ENCODE data around the gene MCAM.

MCAM gene

DNA sequence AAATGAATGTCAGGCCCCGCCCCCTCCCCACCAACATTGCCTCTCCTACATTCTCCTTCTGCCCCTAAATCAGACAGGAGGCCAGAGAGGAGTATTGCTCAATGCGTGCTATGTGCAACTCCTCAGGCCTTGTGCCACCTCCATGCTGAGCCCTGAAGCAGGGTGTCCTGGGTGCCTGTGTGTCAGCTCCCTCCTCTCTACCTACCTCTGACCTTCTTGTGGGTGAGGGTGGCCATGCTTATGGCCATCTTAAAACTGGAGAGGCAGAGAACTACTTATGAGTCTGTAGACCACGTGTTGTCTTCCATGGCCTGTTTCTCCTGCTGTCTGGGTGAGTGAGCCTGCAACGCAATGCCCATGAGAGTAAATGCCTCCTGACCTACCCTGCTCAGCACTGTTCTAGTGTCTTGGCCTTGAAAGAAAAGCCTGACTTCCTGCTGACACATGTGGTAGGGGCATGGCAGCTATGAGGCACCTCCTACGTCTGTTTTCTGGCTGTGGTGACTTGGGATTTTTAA, 10.5 kb downstream of the MCAM start:
- DNase-seq (ENCODE audit: low spot score): peak; percentile 44

DNA sequence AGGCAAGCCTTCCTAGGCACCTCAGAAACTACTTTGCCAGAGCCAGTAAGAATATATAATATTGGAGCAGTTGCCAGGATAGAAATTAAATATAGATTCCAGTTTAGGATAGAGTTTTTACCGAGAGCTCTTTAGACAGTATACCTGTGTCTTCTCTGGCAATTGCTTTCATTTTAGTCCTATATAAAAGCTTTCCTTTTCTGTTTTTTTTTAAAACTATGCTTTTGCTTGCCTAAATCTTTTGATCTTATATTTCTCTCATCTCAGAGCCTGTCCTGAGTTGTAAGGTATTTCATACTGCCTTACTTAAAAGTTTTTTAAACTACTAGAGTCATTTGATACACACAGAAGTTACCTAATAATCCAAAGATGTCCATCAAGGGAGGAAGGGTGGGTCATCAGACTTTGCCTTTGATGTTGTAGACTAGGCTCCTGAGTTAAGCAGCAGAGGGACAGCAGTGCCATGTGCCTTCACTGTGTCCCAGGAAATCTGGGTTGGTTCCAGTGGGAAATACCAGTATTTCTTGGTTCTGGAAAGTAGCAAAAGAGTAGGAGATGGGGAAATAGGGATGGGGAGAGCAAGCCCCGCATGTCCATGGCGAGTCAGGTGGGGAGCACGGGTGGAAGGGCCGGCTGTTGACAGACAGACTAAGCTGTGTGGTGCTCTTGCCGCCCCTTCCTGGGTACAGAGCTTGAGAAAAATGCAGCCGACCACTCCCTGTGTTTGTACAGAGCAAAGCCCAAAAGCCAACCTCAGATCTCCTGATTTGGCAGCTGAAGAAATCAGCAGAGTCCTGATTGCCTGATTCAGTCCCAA, 11.2 kb downstream of the MCAM start:
- DNase-seq (ENCODE audit: low spot score): no peak

DNA sequence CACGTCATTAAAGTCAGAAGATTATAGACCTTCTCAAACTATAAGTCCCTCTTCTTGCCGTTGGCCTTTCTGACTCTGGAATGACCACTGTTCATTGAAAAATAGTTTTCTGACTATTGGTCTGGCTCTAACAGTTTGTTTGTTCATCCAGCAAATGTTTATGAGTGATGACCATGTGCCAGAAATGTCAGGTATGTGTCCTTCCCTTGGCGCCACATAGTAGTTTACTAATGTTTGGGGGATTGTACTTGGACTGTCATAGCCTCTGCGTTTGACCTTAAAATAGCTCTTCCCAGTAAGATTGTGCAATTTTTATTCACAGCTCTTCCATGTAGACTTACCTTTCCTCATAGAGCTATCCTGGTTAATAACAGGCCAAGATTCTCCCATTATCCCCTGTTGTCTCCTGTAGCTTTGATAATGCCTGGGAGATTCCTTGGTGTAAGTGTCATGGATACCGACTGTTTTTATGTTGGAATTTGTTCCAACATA, 13.7 kb downstream of the MCAM start:
- no peak for DNase-seq (ENCODE audit: low spot score)

DNA sequence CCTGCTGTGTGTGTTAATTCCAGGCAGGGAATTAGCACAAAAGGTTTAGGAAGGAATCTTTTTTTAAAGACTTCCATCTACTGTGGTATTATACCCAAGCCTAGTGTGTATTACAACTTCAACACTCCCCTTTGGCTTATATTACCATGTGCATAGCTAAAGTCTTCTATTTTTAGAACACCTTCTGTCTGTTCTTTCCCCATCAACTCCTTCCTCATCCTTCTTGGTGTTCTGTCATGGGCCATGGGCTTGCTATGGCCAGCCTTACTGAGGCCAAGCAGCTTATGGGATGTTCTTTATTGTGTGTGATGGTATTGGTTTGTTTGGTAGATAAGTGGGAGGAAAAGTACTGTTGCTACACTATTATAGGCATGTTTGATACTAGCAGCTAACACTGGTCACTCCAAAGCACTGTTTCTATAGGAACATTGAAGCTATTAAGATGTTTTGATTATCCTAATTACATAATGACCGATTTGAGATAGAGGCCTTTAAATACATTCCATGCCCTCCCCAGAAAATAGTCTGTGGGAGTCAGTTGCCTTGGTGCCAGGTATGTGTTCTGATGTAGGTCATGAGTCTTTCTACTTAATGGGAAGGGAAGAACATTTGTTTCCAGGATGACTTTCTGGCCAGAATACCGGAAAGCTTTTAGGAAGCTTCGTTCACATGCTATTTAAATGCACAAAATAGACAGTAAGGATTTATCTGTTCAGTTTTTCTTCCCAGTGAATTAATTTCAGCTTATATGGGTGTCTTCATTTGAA, 16.5 kb downstream of the MCAM start:
- no peak for DNase-seq (ENCODE audit: low spot score)

DNA sequence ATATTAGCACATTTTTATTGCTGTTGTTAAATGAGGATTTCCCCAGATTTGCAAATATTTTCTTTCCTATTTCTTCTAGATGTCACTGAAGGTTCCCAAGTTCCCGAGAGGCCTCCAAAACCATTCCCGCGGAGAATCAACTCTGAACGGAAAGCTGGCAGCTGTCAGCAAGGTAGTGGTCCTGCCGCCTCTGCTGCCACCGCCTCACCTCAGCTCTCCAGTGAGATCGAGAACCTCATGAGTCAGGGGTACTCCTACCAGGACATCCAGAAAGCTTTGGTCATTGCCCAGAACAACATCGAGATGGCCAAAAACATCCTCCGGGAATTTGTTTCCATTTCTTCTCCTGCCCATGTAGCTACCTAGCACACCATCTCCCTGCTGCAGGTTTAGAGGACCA, 17.5 kb downstream of the MCAM start:
- no peak for DNase-seq (ENCODE audit: low spot score)

DNA sequence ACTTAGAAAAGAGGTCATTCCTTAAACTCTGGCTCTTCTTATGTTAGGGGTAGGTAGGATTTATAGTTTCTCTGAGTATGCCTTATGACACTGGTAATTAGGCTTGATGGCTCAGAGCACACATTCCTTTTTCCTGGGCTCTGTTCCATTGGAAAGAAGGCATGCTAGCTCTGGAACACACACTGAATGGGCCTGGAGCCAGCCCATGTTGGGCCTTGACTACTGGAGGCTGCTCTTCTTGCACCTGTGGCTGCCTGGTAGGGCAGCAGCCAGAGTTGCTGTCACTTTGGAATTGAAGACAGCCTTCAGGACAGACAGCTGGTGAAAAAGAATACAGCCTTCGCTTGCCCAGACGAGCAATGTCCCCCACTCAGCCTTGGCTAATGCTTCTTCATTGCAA, 18.2 kb downstream of the MCAM start:
- no peak for DNase-seq (ENCODE audit: low spot score)

DNA sequence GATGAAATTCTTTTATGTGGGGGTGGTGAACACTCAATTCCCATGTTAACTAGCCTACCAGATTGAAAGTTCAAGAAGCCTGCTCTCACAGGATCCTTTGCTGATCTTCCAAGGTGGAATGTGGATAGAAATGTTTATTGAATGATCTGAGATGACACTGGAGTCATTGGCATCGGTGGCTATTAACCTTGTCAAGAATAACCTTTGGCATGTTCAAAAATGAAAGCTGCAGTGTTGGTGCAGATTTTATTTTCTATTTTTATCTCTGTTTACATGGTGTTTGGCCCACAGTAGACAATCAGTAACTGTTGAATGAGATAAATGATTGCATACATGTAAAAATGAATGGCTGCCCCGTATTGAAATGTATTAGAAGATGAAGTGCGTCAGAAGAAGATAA, 19.0 kb downstream of the MCAM start:
- DNase-seq (ENCODE audit: low spot score): no peak

DNA sequence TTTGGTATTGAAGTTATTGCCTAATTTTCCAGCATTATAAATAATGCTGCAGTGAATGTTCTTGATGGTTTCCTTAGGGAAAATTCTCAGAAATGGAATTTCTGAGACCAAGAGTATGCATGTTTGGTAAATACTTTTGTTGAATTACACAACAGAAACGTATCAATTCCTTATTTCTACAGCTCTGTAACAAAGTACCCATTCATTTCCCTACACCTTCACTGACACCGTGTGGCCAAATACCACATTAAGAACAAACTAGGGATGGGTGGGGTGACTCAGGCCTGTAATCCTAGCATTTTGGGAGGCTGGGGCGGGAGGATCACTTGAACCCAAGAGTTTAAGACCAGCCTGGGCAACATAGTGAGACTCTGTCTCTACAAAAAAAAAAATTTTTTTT, 21.8 kb downstream of the MCAM start:
- no peak for DNase-seq (ENCODE audit: low spot score)

DNA sequence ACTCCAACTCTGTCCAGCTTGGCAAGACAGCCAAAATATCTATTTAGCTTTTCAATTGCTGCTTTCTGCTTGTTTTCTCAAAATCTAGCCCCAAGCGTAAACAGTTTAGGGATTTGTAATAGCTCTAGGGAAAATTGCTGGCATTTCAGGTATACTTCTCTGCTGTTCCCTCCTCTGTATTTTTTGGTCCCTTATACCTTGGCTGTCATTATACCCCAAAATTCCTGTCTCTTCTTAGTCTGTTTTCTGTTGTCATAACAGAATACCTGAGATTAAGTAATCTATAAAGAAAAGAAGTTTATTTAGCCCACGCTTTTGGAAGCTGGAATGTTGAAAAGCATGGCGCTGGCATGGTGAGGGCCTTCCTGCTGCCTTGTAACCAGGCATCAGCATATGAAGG, 23.5 kb downstream of the MCAM start:
- DNase-seq (ENCODE audit: low spot score): no peak

DNA sequence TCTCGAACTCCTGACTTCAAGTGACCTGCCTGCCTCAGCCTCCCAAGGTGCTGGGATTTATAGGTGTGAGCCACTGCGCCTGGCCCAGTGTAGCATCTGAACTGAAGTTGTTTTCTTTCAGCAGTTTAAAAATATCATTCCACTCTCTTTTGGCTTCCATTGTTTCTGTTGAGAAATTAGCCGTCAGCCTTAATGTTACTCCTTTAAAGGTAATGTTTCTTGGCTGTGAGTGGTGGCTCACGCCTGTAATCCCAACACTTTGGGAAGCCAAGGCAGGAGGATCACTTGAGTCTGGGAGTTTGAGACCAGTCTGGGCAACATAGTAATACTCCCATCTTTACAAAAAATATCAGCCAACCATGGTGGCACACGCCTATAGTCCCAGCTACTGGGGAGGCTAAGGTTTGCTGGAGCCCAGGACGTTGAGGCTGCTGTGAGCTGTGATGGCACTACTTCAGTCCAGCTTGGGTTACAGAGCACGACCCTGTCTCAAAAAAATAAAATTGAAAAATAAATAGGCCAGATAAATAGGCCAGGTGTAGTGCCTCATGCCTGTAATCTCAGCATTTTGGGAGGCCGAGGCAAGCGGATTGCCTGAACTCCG, 25.9 kb downstream of the MCAM start:
- no peak for DNase-seq (ENCODE audit: low spot score)

DNA sequence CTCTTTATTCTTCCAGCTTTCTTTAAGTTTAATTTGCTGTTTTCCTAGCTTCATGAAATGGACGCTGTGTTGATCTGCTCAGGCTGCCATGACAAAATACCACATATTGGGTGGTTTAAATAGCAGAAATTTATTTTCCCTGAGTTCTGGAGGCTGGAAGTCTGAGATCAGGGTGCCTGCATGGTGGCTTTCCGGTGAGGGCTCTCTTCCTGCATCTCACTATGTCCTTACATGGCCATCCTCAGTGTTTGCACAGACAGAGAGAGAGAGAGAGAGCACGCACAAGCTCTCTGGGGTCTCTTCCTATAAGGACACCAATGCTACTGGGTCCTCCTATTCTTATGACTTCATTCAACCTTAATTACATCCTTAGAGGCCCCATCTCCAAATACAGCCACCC, 28.7 kb downstream of the MCAM start:
- DNase-seq (ENCODE audit: low spot score): no peak

DNA sequence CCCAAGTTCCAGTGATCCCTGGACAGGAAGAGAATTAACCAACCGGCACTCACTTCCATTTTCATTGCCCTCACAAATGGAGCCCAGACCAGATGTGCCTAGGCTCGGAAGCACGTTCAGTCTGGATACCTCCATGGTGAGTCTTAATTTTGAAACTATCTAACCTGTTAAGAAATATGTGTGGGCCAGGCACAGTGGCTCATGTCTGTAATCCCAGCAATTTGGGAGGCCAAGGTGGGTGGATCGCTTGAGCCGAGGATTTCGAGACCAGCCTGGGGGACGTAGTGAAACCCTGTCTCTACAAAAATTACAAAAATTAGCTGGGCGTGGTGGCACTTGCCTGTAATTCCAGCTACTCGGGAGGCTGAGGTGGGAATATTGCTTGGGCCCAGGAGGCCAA, 31.5 kb downstream of the MCAM start:
- no peak for DNase-seq (ENCODE audit: low spot score)

DNA sequence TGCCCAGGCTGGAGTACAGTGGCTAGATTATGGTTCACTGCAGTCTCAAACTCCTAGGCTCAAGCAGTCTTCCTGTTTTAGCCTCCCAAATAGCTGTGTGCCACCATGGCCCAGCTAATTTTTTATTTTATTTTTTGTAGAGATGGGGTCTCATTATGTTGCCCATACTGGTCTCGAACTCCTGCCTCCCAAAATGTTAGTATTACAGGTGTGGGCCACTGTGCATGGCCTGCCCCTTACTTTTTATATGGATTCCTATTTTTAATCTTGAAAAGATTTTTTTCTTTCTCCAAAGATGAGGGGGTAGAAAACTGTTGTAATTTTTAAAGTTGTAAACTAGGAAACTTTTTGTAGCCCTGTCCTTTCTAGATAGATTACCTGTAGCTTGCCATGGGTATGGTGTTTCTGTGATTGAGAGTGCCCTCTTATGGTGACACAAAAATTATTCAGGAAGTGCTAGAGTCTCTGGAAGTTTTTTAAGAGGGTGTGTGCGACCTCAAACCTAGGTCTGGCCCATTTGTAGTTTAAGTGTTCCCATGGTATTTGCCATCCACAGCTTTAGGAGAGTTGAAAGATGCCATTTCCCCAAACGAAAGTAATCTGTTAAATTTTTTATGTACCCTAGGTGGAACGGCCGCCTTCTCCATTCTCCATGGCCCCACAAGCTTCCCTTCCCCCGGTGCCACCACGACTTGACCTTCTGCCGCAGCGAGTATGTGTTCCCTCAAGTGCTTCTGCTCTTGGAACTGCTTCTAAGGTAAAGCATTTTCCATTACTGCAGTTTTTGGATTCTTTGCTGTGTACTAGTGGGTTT, 32.4 kb downstream of the MCAM start:
- DNase-seq (ENCODE audit: low spot score): peak; percentile 61

DNA sequence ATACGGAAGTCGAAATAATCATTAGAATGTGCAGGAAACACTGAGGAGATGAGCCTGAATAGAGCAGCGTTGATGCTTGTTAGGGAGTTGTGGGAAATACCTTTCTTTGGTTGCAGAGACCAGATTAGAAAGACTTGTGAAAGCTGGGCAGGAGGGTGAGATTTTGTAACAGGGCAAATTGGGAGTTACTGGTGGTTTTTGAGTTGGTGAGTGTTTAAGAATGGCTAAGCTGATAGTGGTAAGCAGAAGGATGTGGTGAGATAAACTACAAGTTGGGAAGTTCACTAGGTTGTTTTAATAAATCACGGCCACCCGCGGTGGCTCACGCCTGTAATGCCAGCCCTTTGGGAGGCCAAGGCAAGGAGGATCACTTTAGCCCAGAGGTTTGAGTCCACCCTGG, 34.4 kb downstream of the MCAM start:
- DNase-seq (ENCODE audit: low spot score): no peak

DNA sequence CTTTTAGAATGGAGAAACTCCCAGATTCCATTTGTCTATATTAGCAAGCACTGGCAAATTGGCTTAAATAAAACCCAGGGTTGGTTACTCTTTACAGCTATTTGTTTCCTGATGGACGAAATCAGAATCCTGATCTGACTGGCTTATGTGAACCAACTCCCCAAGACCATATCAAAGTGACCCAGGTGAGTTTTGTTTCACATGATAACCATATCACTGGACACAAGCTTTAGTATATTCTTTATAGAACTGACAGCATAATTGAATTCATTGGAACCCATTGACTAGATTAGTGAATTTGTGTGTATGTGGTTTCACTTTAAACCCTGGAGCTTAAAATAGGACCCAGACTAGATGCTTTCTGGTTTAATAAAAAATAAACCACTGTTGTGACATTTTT, 39.3 kb downstream of the MCAM start:
- DNase-seq (ENCODE audit: low spot score): no peak

DNA sequence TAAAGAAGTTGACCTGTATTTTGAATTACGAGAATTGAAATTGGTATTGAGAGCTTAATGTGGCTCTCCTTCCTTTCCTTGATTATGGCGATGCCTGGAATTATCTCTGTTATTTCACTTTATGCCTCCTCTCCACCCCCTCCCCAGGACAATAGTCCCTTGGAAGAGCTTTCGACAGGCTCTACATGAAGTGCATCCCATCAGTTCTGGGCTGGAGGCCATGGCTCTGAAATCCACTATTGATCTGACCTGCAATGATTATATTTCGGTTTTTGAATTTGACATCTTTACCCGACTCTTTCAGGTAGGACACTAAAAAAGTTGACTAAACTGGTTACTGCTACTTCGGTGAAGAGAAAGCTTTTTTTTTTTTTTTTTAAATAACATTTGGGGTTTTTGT, 43.2 kb downstream of the MCAM start:
- DNase-seq (ENCODE audit: low spot score): no peak

DNA sequence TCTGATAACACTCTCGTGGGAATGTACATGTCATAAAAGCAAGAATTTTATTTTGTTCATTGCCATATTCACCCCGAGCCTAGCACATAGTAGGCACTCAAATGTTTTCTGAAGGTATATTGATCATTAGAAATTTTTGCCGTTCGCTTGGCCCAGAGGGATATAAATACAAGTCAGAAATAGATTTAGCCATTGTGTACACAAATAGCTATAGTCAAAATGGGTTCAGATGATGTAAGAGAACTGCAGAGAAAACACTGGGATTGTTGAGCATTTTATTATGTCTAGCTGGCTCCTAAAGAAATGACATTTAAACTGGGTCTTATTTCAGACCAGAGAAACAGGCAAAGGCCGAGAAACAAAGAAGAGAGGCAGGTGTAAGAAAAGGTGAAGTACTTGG, 49.3 kb downstream of the MCAM start:
- DNase-seq (ENCODE audit: low spot score): no peak

DNA sequence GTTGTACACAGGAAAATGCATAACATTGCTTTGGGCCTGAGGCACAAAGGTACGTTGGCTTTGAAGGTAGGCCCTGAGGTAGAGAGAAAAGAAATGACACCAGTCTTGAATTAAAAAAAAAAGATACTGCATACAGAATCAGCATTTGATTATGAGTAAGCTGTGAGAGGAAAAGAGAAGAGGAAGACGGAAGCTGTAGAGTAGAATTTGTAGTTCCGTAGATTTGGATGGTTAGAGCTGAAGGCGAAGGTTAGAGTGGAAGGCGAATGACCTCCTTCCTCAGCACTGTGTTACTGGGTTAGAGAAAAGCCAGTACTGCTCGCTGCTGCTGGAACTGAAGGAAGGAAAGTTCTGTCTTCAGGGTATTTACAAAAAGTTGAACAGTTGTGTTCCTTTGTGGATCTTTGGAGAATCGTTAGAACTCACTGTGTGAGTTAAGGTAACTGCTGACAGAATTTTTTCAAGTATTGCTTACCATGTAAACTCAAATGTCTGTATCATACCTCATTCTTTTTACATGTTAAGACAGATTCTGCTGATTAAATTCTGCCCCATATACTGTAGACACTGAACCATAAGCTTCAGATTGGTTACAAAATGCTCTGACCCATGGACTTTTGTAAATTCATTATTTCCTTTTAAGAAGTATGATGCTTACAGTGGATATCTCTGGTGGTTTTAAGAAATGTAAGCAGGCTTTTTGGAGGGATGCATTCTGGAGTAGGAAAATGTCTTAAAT, 50.2 kb downstream of the MCAM start:
- DNase-seq (ENCODE audit: low spot score): peak; percentile 7

DNA sequence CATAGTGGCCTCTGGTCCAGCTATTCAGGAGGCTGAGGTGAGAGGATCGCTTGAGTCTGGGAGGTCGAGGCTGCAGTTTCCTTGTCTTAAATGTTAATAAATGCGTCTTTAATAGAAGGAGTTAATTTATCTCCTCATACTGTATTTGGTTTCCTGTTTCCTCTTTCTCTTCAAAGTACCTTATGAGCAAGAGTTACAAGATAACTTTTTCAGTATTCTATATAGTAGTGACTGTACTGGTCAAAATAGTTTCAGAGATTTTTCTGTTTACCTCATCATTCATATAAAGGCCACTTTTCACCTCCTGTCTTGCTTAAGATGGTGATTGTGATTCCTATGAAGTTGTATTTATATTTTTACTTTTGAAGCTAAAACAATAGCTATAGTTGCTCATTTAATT, 50.9 kb downstream of the MCAM start:
- DNase-seq (ENCODE audit: low spot score): no peak

DNA sequence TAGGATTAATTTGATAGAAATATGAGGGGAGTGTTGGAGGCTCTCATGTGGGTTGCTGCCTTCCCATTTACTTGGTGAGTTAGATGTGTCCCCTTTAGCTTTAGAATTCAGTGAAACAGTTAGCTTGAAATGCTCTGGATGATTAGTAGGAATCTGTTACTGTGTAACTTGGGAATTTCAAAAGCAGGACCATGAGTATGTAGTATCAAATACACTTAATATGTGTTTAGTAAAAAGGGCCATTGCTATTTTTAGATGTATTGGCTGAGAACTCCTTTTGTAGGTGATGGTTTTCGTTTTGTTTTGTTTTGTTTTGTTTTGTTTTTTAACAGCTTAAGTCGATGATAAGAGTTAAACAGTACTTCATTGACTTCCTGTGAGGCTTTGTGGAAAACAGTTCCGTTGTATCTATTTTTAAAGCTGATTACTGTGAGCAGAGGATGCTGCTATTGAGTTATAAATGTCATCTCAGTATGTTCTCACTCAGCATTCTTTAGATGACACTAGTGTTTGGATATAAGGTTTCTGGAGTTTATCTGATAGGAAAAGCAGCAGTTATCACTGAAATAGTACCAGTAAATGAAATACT, 53.5 kb downstream of the MCAM start:
- DNase-seq (ENCODE audit: low spot score): peak; percentile 47
